ENCODE measurements around the gene TCF7L1.

Gene TCF7L1

GRCh38 chr2:85213901-85214512 lies 80.8 kb downstream of the TCF7L1 start:
- H3K79me2 ChIP-seq (ENCODE audit: low read length) = no peaks in the 10 kb centered on the region

GRCh38 chr2:85215081-85215447 lies 81.9 kb downstream of the TCF7L1 start:
- Histone ChIP-seq H3F3A (ENCODE audit: insufficient read depth, low read length) (no peaks in the 10 kb centered on the region), H3K9ac (ENCODE audit: low read length) (no peak overlapping the region), H3K4me3 (ENCODE audit: low read length) (no peak overlapping the region), H3K27ac (ENCODE audit: low read length) (no peak overlapping the region), H3K4me1 (ENCODE audit: low read length) (no peaks in the 10 kb centered on the region), H2AFZ (ENCODE audit: low read length) (no peak overlapping the region), H3K9me2 (replicated peaks; ENCODE audit: insufficient read depth, low read length) (no peaks in the 10 kb centered on the region), H4K20me1 (ENCODE audit: insufficient read depth, low read length) (no peaks in the 10 kb centered on the region), H3K27me3 (replicated peaks; ENCODE audit: insufficient read depth, low read length) (no peaks in the 10 kb centered on the region), H3K36me3 (replicated peaks; ENCODE audit: insufficient read depth, low read length) (no peaks in the 10 kb centered on the region), H3K9me3 (replicated peaks; ENCODE audit: insufficient read depth, low read length) (no peaks in the 10 kb centered on the region), H3K79me2 (ENCODE audit: low read length) (no peaks in the 10 kb centered on the region), H3K4me2 (ENCODE audit: low read depth, low read length) (no peak overlapping the region)
- no peak for DNase-seq
- TF ChIP-seq EZH2 (optimal IDR thresholded peaks at IDR 0.05; ENCODE audit: low read depth, low read length) (no peak), EZH2phosphoT487 (IDR thresholded peaks at IDR 0.05; ENCODE audit: low read length) (no peak), CTCF (IDR thresholded peaks at IDR 0.05; ENCODE audit: low read length) (no peak)

More at GRCh38 chr2:85213901-85214512, 80.8 kb downstream of the TCF7L1 start:
- TF ChIP-seq EZH2 (optimal IDR thresholded peaks at IDR 0.05; ENCODE audit: low read depth, low read length) = no peak
- DNase-seq = no peak
- Histone ChIP-seq H3K36me3 (replicated peaks; ENCODE audit: insufficient read depth, low read length) (no peaks in the 10 kb centered on the region), H2AFZ (ENCODE audit: low read length) (no peak overlapping the region), H3K4me3 (ENCODE audit: low read length) (no peak overlapping the region), H4K20me1 (ENCODE audit: insufficient read depth, low read length) (no peaks in the 10 kb centered on the region), H3K9ac (ENCODE audit: low read length) (no peak overlapping the region), H3K9me3 (replicated peaks; ENCODE audit: insufficient read depth, low read length) (no peaks in the 10 kb centered on the region), H3K4me1 (ENCODE audit: low read length) (no peaks in the 10 kb centered on the region), H3F3A (ENCODE audit: insufficient read depth, low read length) (no peaks in the 10 kb centered on the region), H3K27me3 (replicated peaks; ENCODE audit: insufficient read depth, low read length) (no peaks in the 10 kb centered on the region), H3K4me2 (ENCODE audit: low read depth, low read length) (no peak overlapping the region), H3K27ac (ENCODE audit: low read length) (no peak overlapping the region), H3K9me2 (replicated peaks; ENCODE audit: insufficient read depth, low read length) (no peaks in the 10 kb centered on the region)

GRCh38 chr2:85215448-85216401 lies 82.5 kb downstream of the TCF7L1 start:
- Histone ChIP-seq H3K4me1 (ENCODE audit: low read length) (no peaks in the 10 kb centered on the region), H3K27me3 (replicated peaks; ENCODE audit: insufficient read depth, low read length) (no peaks in the 10 kb centered on the region), H3K9me2 (replicated peaks; ENCODE audit: insufficient read depth, low read length) (no peaks in the 10 kb centered on the region), H3K36me3 (replicated peaks; ENCODE audit: insufficient read depth, low read length) (no peaks in the 10 kb centered on the region), H3K4me3 (ENCODE audit: low read length) (no peak overlapping the region), H3K4me2 (ENCODE audit: low read depth, low read length) (no peak overlapping the region), H3K9ac (ENCODE audit: low read length) (no peak overlapping the region), H3K9me3 (replicated peaks; ENCODE audit: insufficient read depth, low read length) (no peaks in the 10 kb centered on the region), H2AFZ (ENCODE audit: low read length) (no peak overlapping the region), H3F3A (ENCODE audit: insufficient read depth, low read length) (no peaks in the 10 kb centered on the region), H3K27ac (ENCODE audit: low read length) (no peak overlapping the region), H3K79me2 (ENCODE audit: low read length) (no peaks in the 10 kb centered on the region), H4K20me1 (ENCODE audit: insufficient read depth, low read length) (no peaks in the 10 kb centered on the region)
- TF ChIP-seq EZH2phosphoT487 (IDR thresholded peaks at IDR 0.05; ENCODE audit: low read length) = no peak
- TF ChIP-seq EZH2 (optimal IDR thresholded peaks at IDR 0.05; ENCODE audit: low read depth, low read length) = no peak
- no peak for TF ChIP-seq CTCF (IDR thresholded peaks at IDR 0.05; ENCODE audit: low read length)
- DNase-seq = peak; percentile 13

Measured in MM.1S (cell line).